Glutamatergic neuron (in vitro differentiated cells): ENCODE data around the gene UBAC2. TPM values are rescaled to one million over a fixed set of nuclear protein-coding genes. Genes with fewer than 3 reads are reported as not detected.

ENCODE experiments used
- DNase-seq: peaks from one replicate; pipeline ENCODE4 v3.0.0; 2022
- H3K27ac Mint-ChIP-seq: one replicate; pipeline ENCODE4 v1.8.0; 2020; ENCODE audit warnings: mild to moderate bottlenecking, mixed read lengths, inconsistent platforms; ENCODE audit not compliant: unreplicated experiment
- H3K27me3 Mint-ChIP-seq: one replicate; pipeline ENCODE4 v1.8.0; 2020; ENCODE audit warnings: mild to moderate bottlenecking, moderate library complexity, mixed read lengths, inconsistent platforms; ENCODE audit not compliant: unreplicated experiment
- H3K36me3 Mint-ChIP-seq: one replicate; pipeline ENCODE4 v1.8.0; 2020; ENCODE audit warnings: mild to moderate bottlenecking, mixed read lengths, inconsistent platforms; ENCODE audit not compliant: unreplicated experiment
- H3K4me1 Mint-ChIP-seq: one replicate; pipeline ENCODE4 v1.8.0; 2020; ENCODE audit warnings: mild to moderate bottlenecking, low read depth, mixed read lengths, inconsistent platforms; ENCODE audit not compliant: unreplicated experiment
- H3K4me3 Mint-ChIP-seq: one replicate; pipeline ENCODE4 v1.8.0; 2020; ENCODE audit warnings: mild to moderate bottlenecking, mixed read lengths, inconsistent platforms; ENCODE audit not compliant: unreplicated experiment
- H3K9me3 Mint-ChIP-seq: one replicate; pipeline ENCODE4 v1.8.0; 2020; ENCODE audit warnings: mild to moderate bottlenecking, moderate library complexity, mixed read lengths, inconsistent platforms; ENCODE audit not compliant: unreplicated experiment
- CTCF ChIP-seq: fragments of 200-600 bp; sonication (generic); IDR thresholded peaks from one replicate; pipeline ENCODE4 v1.5.0; 2021; ENCODE audit not compliant: partially characterized antibody, unreplicated experiment
- total RNA-seq: library from RNA; stranded (reverse); fragmentation: NEBNext Ultra II Directional; extraction: Animal tissue kit (Norgen Biotek cat#: 25700); gene quantifications from one replicate; pipeline ENCODE4 v1.2.1, GENCODE V29; 2021; ENCODE audit not compliant: unreplicated experiment

UBAC2 gene
- total RNA-seq, 1 donor from 2014 or later, result 33.3 TPM

- no peak overlapping the region for H3K27ac Mint-ChIP-seq
- no peak for TF ChIP-seq CTCF
- no peaks in the 10 kb centered on the region for H3K27me3 Mint-ChIP-seq
- no peak overlapping the region for H3K4me3 Mint-ChIP-seq
- no peak for DNase-seq
- H3K36me3 Mint-ChIP-seq, result peaks cover 8% of the 10 kb centered on the region
- H3K4me1 Mint-ChIP-seq, result peaks cover 2% of the 10 kb centered on the region
- H3K9me3 Mint-ChIP-seq, result no peaks in the 10 kb centered on the region
Observed at GRCh38 chr13:99378985-99379733, 178.5 kb downstream of the UBAC2 start.

GRCh38 chr13:99379856-99380801, 179.5 kb downstream of the UBAC2 start:
- Mint-ChIP-seq H3K27ac (no peak overlapping the region), H3K4me1 (peaks cover 2% of the 10 kb centered on the region), H3K36me3 (peaks cover 8% of the 10 kb centered on the region), H3K4me3 (peak overlapping the region; percentile 16), H3K27me3 (no peaks in the 10 kb centered on the region), H3K9me3 (no peaks in the 10 kb centered on the region)
- TF ChIP-seq CTCF, result no peak
- DNase-seq, result no peak

- Mint-ChIP-seq H3K9me3 (no peaks in the 10 kb centered on the region), H3K36me3 (peaks cover 8% of the 10 kb centered on the region), H3K27me3 (no peaks in the 10 kb centered on the region), H3K4me1 (peaks cover 2% of the 10 kb centered on the region), H3K4me3 (no peak overlapping the region), H3K27ac (no peak overlapping the region)
- no peak for TF ChIP-seq CTCF
- no peak for DNase-seq
Observed at GRCh38 chr13:99380921-99381645, 180.4 kb downstream of the UBAC2 start.

GRCh38 chr13:99381766-99382165, 181.1 kb downstream of the UBAC2 start:
- Mint-ChIP-seq H3K27me3 (no peaks in the 10 kb centered on the region), H3K9me3 (no peaks in the 10 kb centered on the region), H3K27ac (no peak overlapping the region), H3K4me1 (peaks cover 2% of the 10 kb centered on the region), H3K4me3 (no peak overlapping the region), H3K36me3 (peaks cover 8% of the 10 kb centered on the region)
- no peak for TF ChIP-seq CTCF
- DNase-seq, result no peak
